ENCODE measurements around the gene CASZ1.

Gene CASZ1

DNA sequence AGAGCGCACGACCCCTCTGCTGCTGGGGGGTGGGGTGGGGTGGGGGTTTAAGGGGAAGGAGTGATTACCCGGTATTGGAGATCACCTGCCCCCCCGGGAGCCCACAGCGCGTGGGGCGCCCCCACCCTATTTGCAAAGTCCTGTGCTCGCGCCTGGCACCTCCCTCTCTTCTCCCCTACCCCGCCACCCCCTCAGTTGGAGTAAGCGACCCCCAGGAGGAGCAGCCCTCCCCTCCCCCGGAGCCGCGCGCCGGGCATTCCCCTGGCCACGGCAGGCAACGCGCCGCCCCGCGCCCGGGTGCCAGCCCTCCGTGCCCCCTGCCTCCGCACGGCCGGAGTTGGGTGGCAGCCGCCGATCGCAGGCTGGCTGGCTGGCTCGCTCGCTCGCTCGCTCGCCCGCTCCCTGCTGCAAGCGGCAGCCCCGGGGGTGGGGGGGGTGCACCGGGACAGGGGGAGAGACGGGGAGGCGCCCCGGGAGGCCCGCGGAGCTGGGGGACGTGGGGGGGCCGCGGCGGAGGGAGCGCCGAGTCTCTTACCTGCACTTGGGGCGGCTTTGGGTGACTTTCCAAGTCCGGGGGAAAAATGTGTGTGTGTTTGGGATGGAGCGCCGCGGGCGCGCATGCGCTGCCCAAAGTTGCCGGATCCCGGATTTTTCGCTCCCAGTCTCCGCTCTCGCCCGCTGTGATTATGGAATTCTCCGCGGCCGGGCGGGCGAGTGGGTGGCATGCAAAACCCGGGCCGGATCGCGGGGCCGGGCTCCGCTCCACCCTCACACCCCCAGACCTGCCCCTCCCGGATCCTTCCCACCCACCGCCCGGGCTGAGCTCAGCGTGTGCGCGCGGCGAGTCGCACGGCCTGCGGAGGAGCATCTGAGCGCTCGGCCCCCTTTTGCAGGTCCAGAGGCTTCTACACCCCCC lies at the start of gene CASZ1:
Gene CASZ1 (minus strand): TSS at position 618 of the 916 bp plus-strand sequence. CDS start 102,757 bp downstream, outside the sequence.
- no peak for DNase-seq

DNA sequence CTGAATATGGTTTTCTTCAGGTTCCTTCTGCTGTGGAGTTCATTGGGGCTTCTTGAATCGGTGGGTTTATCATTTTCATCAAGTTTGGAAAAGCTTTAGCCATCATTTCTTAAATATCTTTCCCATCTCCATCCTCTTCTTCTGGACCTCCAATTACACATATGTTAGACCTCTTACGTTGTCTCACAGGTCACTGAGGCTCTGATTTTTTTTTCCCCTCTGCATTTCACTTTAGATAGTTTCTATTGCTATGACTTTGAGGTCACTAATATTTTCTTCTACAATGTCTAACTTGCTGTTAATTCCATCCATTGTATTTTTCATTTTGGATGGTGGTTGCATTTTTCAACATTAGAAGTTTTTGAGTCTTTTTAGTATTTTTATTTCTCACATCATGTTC lies 47.3 kb upstream of the CASZ1 start:
- DNase-seq, result no peak

DNA sequence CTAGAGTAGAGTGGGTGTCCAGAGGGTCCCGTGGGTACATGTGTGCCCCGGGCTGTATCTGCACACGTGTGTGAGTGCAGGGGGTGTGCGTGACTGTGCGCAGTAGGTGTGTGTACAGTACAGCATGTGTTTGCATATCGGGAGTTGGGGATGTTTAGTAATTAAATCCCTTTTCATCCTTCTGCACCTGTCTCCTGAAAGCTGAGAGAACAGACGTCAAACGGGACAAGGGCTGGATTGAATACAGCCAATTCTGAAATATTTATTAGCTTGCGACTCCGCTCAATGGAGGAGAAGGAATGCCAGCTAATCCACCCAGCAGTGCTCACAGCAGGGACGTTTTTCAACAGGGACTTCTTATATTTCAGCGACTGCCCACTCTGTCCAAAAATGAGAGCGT lies 44.7 kb upstream of the CASZ1 start:
- DNase-seq, result no peak

DNA sequence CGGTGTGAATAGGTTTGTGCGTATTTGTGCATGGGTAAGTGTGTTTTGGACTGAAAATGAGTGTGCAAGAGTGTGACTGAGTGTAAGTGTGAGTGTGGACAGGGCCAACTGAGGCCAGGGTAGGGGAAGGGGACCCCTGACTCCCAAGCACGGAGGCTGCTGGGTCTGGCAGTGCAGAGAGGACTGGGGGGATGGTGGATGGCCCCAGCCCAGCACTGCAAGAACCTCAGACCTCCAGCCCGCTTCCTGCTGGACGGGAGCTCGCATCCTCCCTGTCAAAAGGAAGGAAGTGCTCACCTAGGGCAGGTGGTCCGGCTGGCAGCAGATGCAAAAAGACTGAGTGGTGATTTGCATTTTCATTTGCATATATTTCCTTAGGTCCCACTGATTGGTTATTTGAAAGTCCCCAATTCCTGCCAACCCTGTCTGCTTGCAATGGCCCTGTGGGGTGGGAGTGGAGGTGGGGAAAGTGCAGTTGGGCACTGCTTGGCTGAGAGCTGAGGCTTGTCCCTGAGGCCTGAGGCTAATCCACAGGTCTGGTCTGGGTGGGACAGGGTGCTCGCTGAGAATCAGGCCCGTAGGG lies 42.8 kb upstream of the CASZ1 start:
- DNase-seq, result no peak

GRCh38 chr1:10838541-10838940 lies 42.1 kb upstream of the CASZ1 start:
- no peak for DNase-seq

GRCh38 chr1:10836726-10837125 lies 40.3 kb upstream of the CASZ1 start:
- no peak for DNase-seq

- no peak for DNase-seq
Observed at GRCh38 chr1:10835822-10836421, 39.5 kb upstream of the CASZ1 start.

DNA sequence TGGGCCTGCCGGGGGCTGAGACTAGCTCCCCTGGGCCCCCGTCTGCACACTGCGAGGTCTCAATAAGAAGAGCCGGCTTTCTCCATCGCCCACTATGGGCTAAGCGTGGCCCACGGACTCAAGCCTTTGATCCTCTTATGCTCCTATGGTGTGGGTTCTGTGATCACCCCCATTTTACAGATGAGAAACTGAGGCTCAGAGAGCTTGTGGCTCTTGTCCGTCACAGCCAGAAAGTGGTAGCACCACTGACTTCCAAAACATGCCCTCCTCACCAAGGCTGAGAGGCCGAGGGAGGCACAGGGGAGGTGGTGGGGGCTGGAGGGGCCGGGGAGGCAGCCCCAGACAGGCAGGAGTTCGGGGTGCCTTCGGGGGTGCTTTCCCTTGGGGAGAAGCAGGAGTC lies 39.0 kb upstream of the CASZ1 start:
- no peak for DNase-seq

- DNase-seq, result no peak
Observed at GRCh38 chr1:10834770-10835412, 38.4 kb upstream of the CASZ1 start.

GRCh38 chr1:10833630-10834557 lies 37.4 kb upstream of the CASZ1 start:
- no peak for DNase-seq

GRCh38 chr1:10832703-10833102 lies 36.3 kb upstream of the CASZ1 start:
- DNase-seq, result no peak

- DNase-seq, result no peak
Observed at GRCh38 chr1:10830961-10831668, 34.7 kb upstream of the CASZ1 start.

- no peak for DNase-seq
Observed at GRCh38 chr1:10829965-10830515, 33.6 kb upstream of the CASZ1 start.

DNA sequence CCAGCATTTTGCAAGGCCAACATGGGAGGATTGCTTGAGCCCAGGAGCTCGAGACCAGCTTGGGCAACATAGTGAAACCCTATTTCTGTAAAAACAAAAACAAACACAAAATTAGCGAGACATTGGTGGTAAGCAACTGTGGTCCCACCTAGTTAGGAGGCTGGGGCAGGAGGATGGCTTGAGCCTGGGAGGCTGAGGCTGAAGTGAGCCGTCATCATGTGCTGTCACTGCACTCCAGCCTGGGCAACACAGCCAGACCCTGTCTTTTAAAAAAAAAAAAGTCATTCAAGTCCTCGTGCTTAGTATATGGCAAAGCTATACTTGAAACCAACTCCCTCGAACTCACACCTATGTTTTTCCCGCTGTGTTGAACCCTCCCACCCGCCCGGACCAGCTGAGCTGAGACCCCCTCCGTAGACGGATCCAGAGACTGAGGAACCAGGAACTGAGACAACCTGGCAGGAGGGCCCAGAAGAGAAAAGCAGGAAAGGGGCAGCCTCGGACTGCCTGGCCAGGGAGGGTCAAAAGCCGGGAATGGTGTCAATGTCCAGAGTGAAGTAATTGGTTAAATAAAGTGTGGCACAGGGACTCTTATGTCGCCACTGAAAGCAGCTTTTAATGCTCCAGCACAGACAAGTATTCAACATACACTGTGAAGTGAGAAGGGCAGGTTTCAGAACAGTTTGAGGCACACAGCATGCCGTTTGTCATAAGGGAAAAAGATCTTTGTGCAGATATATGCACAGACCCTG lies 32.8 kb upstream of the CASZ1 start:
- DNase-seq, result no peak

GRCh38 chr1:10827377-10828333 lies 31.2 kb upstream of the CASZ1 start:
- DNase-seq, result no peak

DNA sequence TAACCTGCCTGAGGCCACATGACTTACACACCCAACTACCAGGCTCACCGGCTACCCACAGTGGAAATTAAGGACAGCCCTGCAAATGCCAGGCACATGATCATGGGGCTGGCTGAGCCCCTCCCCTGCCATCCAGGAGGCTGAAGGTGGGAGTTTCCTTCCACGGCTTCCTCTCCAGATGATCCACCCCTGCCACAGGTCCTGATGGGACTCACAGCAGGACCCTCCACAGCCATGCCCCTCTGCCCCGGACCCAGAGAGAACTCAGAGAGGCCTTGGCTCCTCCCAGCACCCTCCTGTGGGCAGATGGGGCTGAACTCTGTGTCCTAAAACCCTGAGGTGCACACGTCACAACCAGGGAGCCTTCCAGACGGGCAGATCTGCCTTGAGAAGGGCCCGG lies 29.1 kb upstream of the CASZ1 start:
- DNase-seq, result no peak

- DNase-seq, result no peak
Observed at GRCh38 chr1:10824821-10825540, 28.5 kb upstream of the CASZ1 start.

- DNase-seq, result no peak
Observed at GRCh38 chr1:10823000-10823401, 26.6 kb upstream of the CASZ1 start.

DNA sequence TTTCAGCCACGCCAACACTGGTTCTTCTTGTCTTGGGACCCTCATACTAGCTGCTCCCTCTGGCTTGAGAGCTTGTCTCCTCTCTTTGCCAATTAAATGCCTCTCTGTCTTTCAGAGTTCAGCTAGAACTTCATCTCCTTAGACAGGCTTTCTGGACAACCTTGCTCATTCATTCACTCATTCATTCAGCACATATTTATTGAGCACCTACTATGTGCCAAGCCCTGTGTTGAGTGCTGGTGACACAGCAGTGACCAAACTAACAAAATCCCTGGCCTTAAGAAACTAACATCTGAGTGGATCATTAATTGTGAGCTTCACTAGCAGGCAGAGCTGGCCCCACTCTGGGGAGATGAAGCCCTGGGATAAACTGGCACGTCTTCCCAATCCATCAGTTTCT lies 24.9 kb upstream of the CASZ1 start:
- DNase-seq, result no peak

Data from activated CD4-positive, alpha-beta T cell treated with anti-CD3 and anti-CD28 coated beads, Interleukin-2, Interleukin-6, amounts not matched to agents 100 ng/mL and 50 ng/mL, durations not matched to agents 16 hours and 8 hours (primary cell).